ENCODE data around the gene CEMP1. TPM values are rescaled to one million over a fixed set of nuclear protein-coding genes. Genes with fewer than 3 reads are reported as not detected.

CEMP1 gene
- total RNA-seq, 1 experiment from 2014 or later, result 0.94 TPM

GRCh38 chr16:2527784-2528100 is 3.5 kb downstream of the CEMP1 start:
- Histone ChIP-seq H3K4me2 (no peak overlapping the region), H2AFZ (no peak overlapping the region), H3K4me3 (no peak overlapping the region), H3F3A (ENCODE audit: insufficient read depth, low read depth) (peaks cover 8% of the 10 kb centered on the region; the same call in 1 of the 2 replicates), H3K27ac (no peak overlapping the region), H3K27me3 (ENCODE audit: insufficient read depth, low read depth) (no peaks in the 10 kb centered on the region), H4K20me1 (ENCODE audit: insufficient read depth) (no peaks in the 10 kb centered on the region), H3K36me3 (ENCODE audit: low read depth) (no peaks in the 10 kb centered on the region), H3K9me3 (ENCODE audit: insufficient read depth, low read depth) (no peaks in the 10 kb centered on the region), H3K79me2 (ENCODE audit: low read depth) (peaks cover 3% of the 10 kb centered on the region; the same call in 1 of the 2 replicates), H3K4me1 (replicated peaks; ENCODE audit: insufficient read depth) (peaks cover 8% of the 10 kb centered on the region; the same call in 1 of the 2 replicates), H3K9me2 (ENCODE audit: insufficient read depth) (no peaks in the 10 kb centered on the region)
- no TSS peak for BruUV-seq (replicated peaks)
- CTCF ChIA-PET, result no interaction called here
- intact Hi-C loops (cut with micrococcal nuclease; ENCODE audit: unreplicated experiment), result no loop called here
- POLR2A ChIA-PET (ENCODE audit: unreplicated experiment), result no interaction called here
- no peak for TF ChIP-seq CTCF (conservative IDR thresholded peaks at IDR 0.05)
- no peak for TF ChIP-seq EZH2 (IDR thresholded peaks at IDR 0.05; ENCODE audit: low read depth)
- DNase-seq, result no peak

GRCh38 chr16:2527071-2527783 is 4.0 kb downstream of the CEMP1 start:
- H3K4me1 ChIP-seq (replicated peaks; ENCODE audit: insufficient read depth), result 0 out of 2 replicates have a peak, but pooled peaks cover 7% of the 10 kb centered on the region
- POLR2A ChIA-PET (ENCODE audit: unreplicated experiment), result no interaction called here
- no peak overlapping the region for H3K27ac ChIP-seq
- no peaks in the 10 kb centered on the region for H4K20me1 ChIP-seq (ENCODE audit: insufficient read depth)
- H3K36me3 ChIP-seq (ENCODE audit: low read depth), result no peaks in the 10 kb centered on the region
- H3K4me2 ChIP-seq, result no peak overlapping the region
- CTCF ChIA-PET, result no interaction called here
- intact Hi-C loops (cut with micrococcal nuclease; ENCODE audit: unreplicated experiment), result no loop called here
- H3K27me3 ChIP-seq (ENCODE audit: insufficient read depth, low read depth), result no peaks in the 10 kb centered on the region
- peaks cover 5% of the 10 kb centered on the region for H3K79me2 ChIP-seq (ENCODE audit: low read depth)
- H3K9me3 ChIP-seq (ENCODE audit: insufficient read depth, low read depth), result no peaks in the 10 kb centered on the region
- H3F3A ChIP-seq (ENCODE audit: insufficient read depth, low read depth), result peaks cover 8% of the 10 kb centered on the region; the same call in 1 of the 2 replicates
- no peak overlapping the region for H2AFZ ChIP-seq
- no peak overlapping the region for H3K4me3 ChIP-seq
- DNase-seq, result no peak
- BruUV-seq (replicated peaks), result no TSS peak
- no peaks in the 10 kb centered on the region for H3K9me2 ChIP-seq (ENCODE audit: insufficient read depth)
- TF ChIP-seq CTCF (conservative IDR thresholded peaks at IDR 0.05) (no peak), EZH2 (IDR thresholded peaks at IDR 0.05; ENCODE audit: low read depth) (no peak)

- no peaks in the 10 kb centered on the region for H3K9me2 ChIP-seq (ENCODE audit: insufficient read depth)
- peaks cover 12% of the 10 kb centered on the region; the same call in 1 of the 2 replicates for H3K4me1 ChIP-seq (replicated peaks; ENCODE audit: insufficient read depth)
- no peaks in the 10 kb centered on the region for H3K9me3 ChIP-seq (ENCODE audit: insufficient read depth, low read depth)
- TF ChIP-seq CTCF (conservative IDR thresholded peaks at IDR 0.05) (no peak), EZH2 (IDR thresholded peaks at IDR 0.05; ENCODE audit: low read depth) (no peak)
- CTCF ChIA-PET, result no interaction called here
- POLR2A ChIA-PET (ENCODE audit: unreplicated experiment), result no interaction called here
- no peaks in the 10 kb centered on the region for H4K20me1 ChIP-seq (ENCODE audit: insufficient read depth)
- DNase-seq, result no peak
- H3K27ac ChIP-seq, result no peak overlapping the region
- no TSS peak for BruUV-seq (replicated peaks)
- peaks cover 15% of the 10 kb centered on the region for H3K79me2 ChIP-seq (ENCODE audit: low read depth)
- no peaks in the 10 kb centered on the region for H3K27me3 ChIP-seq (ENCODE audit: insufficient read depth, low read depth)
- no peak overlapping the region for H2AFZ ChIP-seq
- no peaks in the 10 kb centered on the region for H3K36me3 ChIP-seq (ENCODE audit: low read depth)
- intact Hi-C loops (cut with micrococcal nuclease; ENCODE audit: unreplicated experiment), result no loop called here
- no peak overlapping the region for H3K4me2 ChIP-seq
- peaks cover 17% of the 10 kb centered on the region; the same call in 1 of the 2 replicates for H3F3A ChIP-seq (ENCODE audit: insufficient read depth, low read depth)
- H3K4me3 ChIP-seq, result no peak overlapping the region
Observed at GRCh38 chr16:2526135-2526534, 5.1 kb downstream of the CEMP1 start.
